Measurements from ENCODE around the gene NOP10. TPM values are rescaled to one million over a fixed set of nuclear protein-coding genes. Genes with fewer than 3 reads are reported as not detected.
A peak's percentile ranks its signal among the peaks of the same experiment; 100 is the strongest.

Gene NOP10
- total and polyA plus RNA-seq, 2 of the 13 experiments (the other 11 are each of a cell fraction or from before 2014, with no cell fraction given) = 239 to 369 TPM

GRCh38 chr15:34358367-34358766 is 15.4 kb upstream of the NOP10 start:
- intact Hi-C loops (cut with micrococcal nuclease; ENCODE audit: unreplicated experiment) = no loop called here
- DNase-seq (ENCODE audit: low spot score) = no peak
- Histone ChIP-seq H3K4me1 (ENCODE audit: insufficient read depth, low read length) (no peaks in the 10 kb centered on the region), H2AFZ (ENCODE audit: low read length) (no peak overlapping the region), H3K9me3 (ENCODE audit: low read length) (no peaks in the 10 kb centered on the region), H3K9ac (ENCODE audit: insufficient read depth, low read depth, low read length) (no peak overlapping the region), H3K27ac (ENCODE audit: extremely low read length, insufficient read depth, low read length) (no peak overlapping the region), H3K36me3 (replicated peaks in 1 of 2; ENCODE audit: control insufficient read depth in 1 of 2, insufficient read depth in 2 of 2, low read length in 2 of 2) (peaks cover 3 to 7% of the 10 kb centered on the region in 2 experiments; a peak in 3 of 5 replicates), H3K79me2 (ENCODE audit: insufficient read depth, low read length) (no peaks in the 10 kb centered on the region), H3K4me3 (replicated peaks in 1 of 3; ENCODE audit: insufficient read depth in 1 of 3, low read depth in 2 of 3, low read length in 3 of 3) (no peak overlapping the region), H3K4me2 (ENCODE audit: low read depth, low read length) (no peak overlapping the region), H4K20me1 (ENCODE audit: insufficient read depth, low read length) (no peaks in the 10 kb centered on the region), H3K27me3 (ENCODE audit: control insufficient read depth in 1 of 2, insufficient read depth in 2 of 2, low read length in 2 of 2) (no peaks in the 10 kb centered on the region)
- POLR2A ChIA-PET = no interaction called here
- 80% methylated on average over 3 of the region's 3 CpGs for WGBS (ENCODE audit: low lambda C conversion rate)
- CTCF ChIA-PET (ENCODE audit: low intra/inter-chr PET ratio, low total read pairs) = interaction anchor here (1.1 kb wide), 1 partner anchor 9 kb away, joined by 3 read pairs; the partner anchor contains the start of gene LPCAT4
- FAIRE-seq = no peak
- in situ Hi-C loops (cut with HindIII; ENCODE audit: extremely low pct_ligation_motif_present, low pct_unique_long_range_greater_than_20kb) = loop anchor here (25.0 kb wide), 1 partner anchor 296 kb away; no protein-coding TSS in a partner anchor
- ATAC-seq = peak; percentile 59
- no peak for TF ChIP-seq ZNF142 (CRISPR knock-in tag; IDR thresholded peaks at IDR 0.05)
- BruUV-seq (replicated peaks) = no TSS peak

GRCh38 chr15:34357653-34358052 is 14.7 kb upstream of the NOP10 start:
- ATAC-seq (no peak), FAIRE-seq (no peak), DNase-seq (ENCODE audit: low spot score) (no peak)
- ChIA-PET POLR2A (no interaction called here), CTCF (ENCODE audit: low intra/inter-chr PET ratio, low total read pairs) (interaction anchor here (1.1 kb wide), 1 partner anchor 9 kb away, joined by 3 read pairs; the partner anchor contains the start of gene LPCAT4)
- Histone ChIP-seq H3K36me3 (replicated peaks in 1 of 2; ENCODE audit: control insufficient read depth in 1 of 2, insufficient read depth in 2 of 2, low read length in 2 of 2) (peaks cover 3 to 7% of the 10 kb centered on the region in 2 experiments; a peak in 3 of 5 replicates), H3K4me2 (ENCODE audit: low read depth, low read length) (no peak overlapping the region), H3K9me3 (ENCODE audit: low read length) (no peaks in the 10 kb centered on the region), H3K79me2 (ENCODE audit: insufficient read depth, low read length) (no peaks in the 10 kb centered on the region), H3K4me3 (replicated peaks in 1 of 3; ENCODE audit: insufficient read depth in 1 of 3, low read depth in 2 of 3, low read length in 3 of 3) (no peak overlapping the region), H4K20me1 (ENCODE audit: insufficient read depth, low read length) (no peaks in the 10 kb centered on the region), H3K27me3 (ENCODE audit: control insufficient read depth in 1 of 2, insufficient read depth in 2 of 2, low read length in 2 of 2) (no peaks in the 10 kb centered on the region), H2AFZ (ENCODE audit: low read length) (no peak overlapping the region), H3K9ac (ENCODE audit: insufficient read depth, low read depth, low read length) (no peak overlapping the region), H3K4me1 (ENCODE audit: insufficient read depth, low read length) (no peaks in the 10 kb centered on the region), H3K27ac (ENCODE audit: extremely low read length, insufficient read depth, low read length) (no peak overlapping the region)
- WGBS (ENCODE audit: low lambda C conversion rate) = 84% methylated on average over 1 of the region's 1 CpG
- BruUV-seq (replicated peaks) = no TSS peak
- in situ Hi-C loops (cut with HindIII; ENCODE audit: extremely low pct_ligation_motif_present, low pct_unique_long_range_greater_than_20kb) = loop anchor here (25.0 kb wide), 1 partner anchor 295 kb away; no protein-coding TSS in a partner anchor
- intact Hi-C loops (cut with micrococcal nuclease; ENCODE audit: unreplicated experiment) = no loop called here
- no peak for TF ChIP-seq E2F1 (CRISPR knock-in tag; IDR thresholded peaks at IDR 0.05)
- no peak for TF ChIP-seq MIER3 (CRISPR knock-in tag; IDR thresholded peaks at IDR 0.05; ENCODE audit: borderline replicate concordance)
- no peak for TF ChIP-seq NCOR1 (IDR thresholded peaks at IDR 0.05; ENCODE audit: borderline replicate concordance, low read length)
- TF ChIP-seq ZBTB42 (CRISPR knock-in tag; IDR thresholded peaks at IDR 0.05) = no peak
- TF ChIP-seq ZNF180 (CRISPR knock-in tag; IDR thresholded peaks at IDR 0.05; ENCODE audit: borderline replicate concordance, low read depth) = no peak
- no peak for TF ChIP-seq KAT7 (CRISPR knock-in tag; IDR thresholded peaks at IDR 0.05; ENCODE audit: borderline replicate concordance)
- TF ChIP-seq LRRFIP1 (CRISPR knock-in tag; conservative IDR thresholded peaks at IDR 0.05) = no peak
